Measurements from ENCODE around the gene ZG16. TPM values are rescaled to one million over a fixed set of nuclear protein-coding genes. Genes with fewer than 3 reads are reported as not detected.

ZG16 gene
- total RNA-seq, 1 experiment from 2014 or later: 0.07 TPM

- Histone ChIP-seq H3K36me3 (ENCODE audit: control insufficient read depth in 1 of 2, insufficient read depth in 2 of 2, low read length in 2 of 2) (peaks cover 0 to 8% of the 10 kb centered on the region in 2 experiments; a peak in 2 of 4 replicates), H3K4me1 (ENCODE audit: control insufficient read depth in 1 of 2, insufficient read depth in 2 of 2, low read length in 2 of 2) (peaks cover 55 to 88% of the 10 kb centered on the region in 2 experiments), H3K79me2 (ENCODE audit: insufficient read depth, low read length) (peaks cover 75% of the 10 kb centered on the region), H3K9me2 (ENCODE audit: insufficient read depth) (no peaks in the 10 kb centered on the region), H3K4me2 (ENCODE audit: low read length) (peak overlapping the region; percentile 78), H3K9me3 (ENCODE audit: control insufficient read depth in 1 of 2, insufficient read depth in 1 of 2, low read depth in 1 of 2, low read length in 2 of 2) (no peaks in the 10 kb centered on the region), H4K20me1 (ENCODE audit: insufficient read depth) (no peaks in the 10 kb centered on the region; the same call in 1 of the 2 replicates), H2AFZ (ENCODE audit: low read depth, low read length, poor library complexity, severe bottlenecking) (no peak overlapping the region), H3K27me3 (ENCODE audit: insufficient read depth, low read length) (no peaks in the 10 kb centered on the region), H3K9ac (ENCODE audit: low read length) (peak overlapping the region; percentile 67; the same call in 1 of the 2 replicates), H3K27ac (ENCODE audit: low read depth, low read length) (peak overlapping the region; percentile 98), H3K4me3 (replicated peaks in 1 of 2; ENCODE audit: low read depth in 1 of 2, low read length in 2 of 2) (peak overlapping the region; percentile 74 to 86)
- ChIA-PET POLR2A (interaction anchor here (0.7 to 4.3 kb wide), 7 partner anchors 10 to 201 kb away, joined by 3 to 14 read pairs (median 4); partner anchors contain the start of genes CDIPT, KIF22 and MAZ), CTCF (interaction anchor here (0.8 to 3.3 kb wide), 7 partner anchors 11 to 202 kb away, joined by 3 to 28 read pairs (median 4); partner anchors contain the start of genes CDIPT, SEZ6L2 and TAOK2), RAD21 (ENCODE audit: low non-redundant PET in 1 of 2, low total read pairs in 2 of 2, uncharacterized antibody in 2 of 2, unreplicated experiment in 2 of 2) (interaction anchor here in 1 of 2 experiments (0.6 to 2.0 kb wide), 2 partner anchors 29 to 141 kb away, joined by 6 to 8 read pairs; no protein-coding TSS in a partner anchor)
- ATAC-seq (no peak), DNase-seq (ENCODE audit: low read depth, low spot score) (no peak)
- intact Hi-C loops (cut with micrococcal nuclease): loop anchor here (5.0 kb wide), 1 partner anchor 43 kb away; the partner anchor contains the start of gene CDIPT
- BruUV-seq (replicated peaks): no TSS peak
- no peak for TF ChIP-seq ZNF274 (IDR thresholded peaks at IDR 0.05; ENCODE audit: low read depth, low read length)
- TF ChIP-seq ZFX (IDR thresholded peaks at IDR 0.05): no peak
- TF ChIP-seq, protein P1, sequence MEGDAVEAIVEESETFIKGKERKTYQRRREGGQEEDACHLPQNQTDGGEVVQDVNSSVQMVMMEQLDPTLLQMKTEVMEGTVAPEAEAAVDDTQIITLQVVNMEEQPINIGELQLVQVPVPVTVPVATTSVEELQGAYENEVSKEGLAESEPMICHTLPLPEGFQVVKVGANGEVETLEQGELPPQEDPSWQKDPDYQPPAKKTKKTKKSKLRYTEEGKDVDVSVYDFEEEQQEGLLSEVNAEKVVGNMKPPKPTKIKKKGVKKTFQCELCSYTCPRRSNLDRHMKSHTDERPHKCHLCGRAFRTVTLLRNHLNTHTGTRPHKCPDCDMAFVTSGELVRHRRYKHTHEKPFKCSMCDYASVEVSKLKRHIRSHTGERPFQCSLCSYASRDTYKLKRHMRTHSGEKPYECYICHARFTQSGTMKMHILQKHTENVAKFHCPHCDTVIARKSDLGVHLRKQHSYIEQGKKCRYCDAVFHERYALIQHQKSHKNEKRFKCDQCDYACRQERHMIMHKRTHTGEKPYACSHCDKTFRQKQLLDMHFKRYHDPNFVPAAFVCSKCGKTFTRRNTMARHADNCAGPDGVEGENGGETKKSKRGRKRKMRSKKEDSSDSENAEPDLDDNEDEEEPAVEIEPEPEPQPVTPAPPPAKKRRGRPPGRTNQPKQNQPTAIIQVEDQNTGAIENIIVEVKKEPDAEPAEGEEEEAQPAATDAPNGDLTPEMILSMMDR (IDR thresholded peaks at IDR 0.05 in 2 of 3, conservative IDR thresholded peaks at IDR 0.05 in 1 of 3; ENCODE audit: borderline replicate concordance in 1 of 3, insufficient read depth in 1 of 3, low read depth in 2 of 3, low read length in 2 of 3): peak in 2 of 3 experiments; percentile 53 to 59; a peak in 4 of 6 replicates
- no peak for TF ChIP-seq POLR2A (IDR thresholded peaks at IDR 0.05; ENCODE audit: borderline replicate concordance, extremely low read depth, insufficient read depth, insufficient read length)
Observed at GRCh38 chr16:29819506-29819905, 41.5 kb downstream of the ZG16 start.

GRCh38 chr16:29820271-29820701 lies 42.2 kb downstream of the ZG16 start, which contains the start of gene MVP:
Gene MVP, plus strand, starts transcription at chr16:29820462. Its CDS starts 10,088 bp downstream, at chr16:29830550.
- no peak for DNase-seq (ENCODE audit: low read depth, low spot score)
- peaks cover 60 to 88% of the 10 kb centered on the region in 2 experiments for H3K4me1 ChIP-seq (ENCODE audit: control insufficient read depth in 1 of 2, insufficient read depth in 2 of 2, low read length in 2 of 2)
- H3K4me2 ChIP-seq (ENCODE audit: low read length): peak within 1 kb of the TSS; percentile 78
- no peaks in the 10 kb centered on the region; the same call in 1 of the 2 replicates for H4K20me1 ChIP-seq (ENCODE audit: insufficient read depth)
- ChIA-PET CTCF (interaction anchor here (0.8 to 3.3 kb wide), 7 partner anchors 12 to 201 kb away, joined by 3 to 28 read pairs (median 4); partner anchors contain the start of genes CDIPT, SEZ6L2 and TAOK2), RAD21 (ENCODE audit: low non-redundant PET in 1 of 2, low total read pairs in 2 of 2, uncharacterized antibody in 2 of 2, unreplicated experiment in 2 of 2) (interaction anchor here in 1 of 2 experiments (2.0 kb wide), 1 partner anchor 28 kb away, joined by 8 read pairs; no protein-coding TSS in a partner anchor), POLR2A (interaction anchor here (0.7 to 4.3 kb wide), 7 partner anchors 9 to 201 kb away, joined by 3 to 14 read pairs (median 4); partner anchors contain the start of genes CDIPT, KIF22 and MAZ)
- ATAC-seq: peak; percentile 18
- H2AFZ ChIP-seq (ENCODE audit: low read depth, low read length, poor library complexity, severe bottlenecking): no peak within 1 kb of the TSS
- H3K36me3 ChIP-seq (ENCODE audit: control insufficient read depth in 1 of 2, insufficient read depth in 2 of 2, low read length in 2 of 2): peaks cover 0 to 8% of the 10 kb centered on the region in 2 experiments; a peak in 2 of 4 replicates
- TF ChIP-seq ELF1 (IDR thresholded peaks at IDR 0.05; ENCODE audit: borderline replicate concordance, low read depth) (no peak), ZFX (IDR thresholded peaks at IDR 0.05) (0 out of 2 replicates have a peak, but pooled peaks have one; percentile 19), POLR2AphosphoS5 (IDR thresholded peaks at IDR 0.05; ENCODE audit: low read depth, low read length) (peak; percentile 78), POLR2A (IDR thresholded peaks at IDR 0.05; ENCODE audit: borderline replicate concordance, extremely low read depth, insufficient read depth, insufficient read length) (peak; percentile 14), CBX3 (IDR thresholded peaks at IDR 0.05; ENCODE audit: low read depth) (no peak)
- no TSS peak for BruUV-seq (replicated peaks)
- H3K27ac ChIP-seq (ENCODE audit: low read depth, low read length): peak within 1 kb of the TSS; percentile 98
- intact Hi-C loops (cut with micrococcal nuclease): loop anchor here (2.0 kb wide), 1 partner anchor 201 kb away; no protein-coding TSS in a partner anchor
- peaks cover 75% of the 10 kb centered on the region for H3K79me2 ChIP-seq (ENCODE audit: insufficient read depth, low read length)
- H3K9me2 ChIP-seq (ENCODE audit: insufficient read depth): no peaks in the 10 kb centered on the region
- peak within 1 kb of the TSS; percentile 67 for H3K9ac ChIP-seq (ENCODE audit: low read length)
- no peaks in the 10 kb centered on the region for H3K9me3 ChIP-seq (ENCODE audit: control insufficient read depth in 1 of 2, insufficient read depth in 1 of 2, low read depth in 1 of 2, low read length in 2 of 2)
- H3K4me3 ChIP-seq (replicated peaks in 1 of 2; ENCODE audit: low read depth in 1 of 2, low read length in 2 of 2): peak within 1 kb of the TSS; percentile 74 to 86
- no peaks in the 10 kb centered on the region for H3K27me3 ChIP-seq (ENCODE audit: insufficient read depth, low read length)
